ENCODE results near the gene CTSO. TPM values are rescaled to one million over a fixed set of nuclear protein-coding genes. Genes with fewer than 3 reads are reported as not detected.

CTSO gene
- total RNA-seq, 2 experiments from 2014 or later = 3.7 to 3.8 TPM

DNA sequence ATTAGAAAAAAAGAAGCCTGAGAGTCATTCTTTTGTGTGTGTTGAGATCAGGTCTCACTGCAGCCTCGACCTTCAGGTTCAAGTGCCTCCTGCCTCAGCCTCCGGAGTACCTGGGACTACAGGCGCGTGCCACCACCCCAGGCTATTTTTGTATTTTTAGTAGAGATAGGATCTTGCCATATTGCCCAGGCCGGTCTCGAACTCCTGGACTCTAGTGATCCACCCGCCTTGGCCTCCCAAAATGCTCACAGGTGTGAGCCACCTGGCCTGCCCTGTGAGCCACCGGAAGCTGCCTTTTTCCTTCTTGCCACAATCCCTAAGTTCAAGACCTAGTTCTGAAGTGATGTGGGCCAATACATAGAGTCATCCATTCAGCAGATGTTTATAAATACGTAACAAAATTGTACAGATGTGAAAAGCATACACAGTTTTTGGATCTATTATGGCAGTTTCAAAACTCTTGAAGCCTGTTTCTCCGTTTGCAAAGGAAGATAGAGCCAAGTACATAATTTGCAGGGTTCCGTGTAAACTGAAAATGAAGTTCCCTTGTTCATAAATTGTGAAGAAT, 536 bp upstream of the CTSO start:
- Histone ChIP-seq H3K9me3 (ENCODE audit: control insufficient read depth in 1 of 2, insufficient read depth in 1 of 2, low read length in 2 of 2) (no peaks in the 10 kb centered on the region), H3K27me3 (ENCODE audit: control insufficient read depth in 1 of 2, insufficient read depth in 2 of 2, low read length in 2 of 2) (no peaks in the 10 kb centered on the region), H3K4me1 (ENCODE audit: insufficient read depth, low read length) (peaks cover 9% of the 10 kb centered on the region), H3K4me3 (ENCODE audit: low read length) (peak overlapping the region; percentile 83), H3K27ac (ENCODE audit: low read depth in 1 of 2, low read length in 2 of 2) (peak overlapping the region; percentile 79 to 90), H3K36me3 (ENCODE audit: insufficient read depth, low read length) (no peaks in the 10 kb centered on the region)
- intact Hi-C loops (cut with DNase I, micrococcal nuclease) = loop anchor here (5.0 to 10.0 kb wide), 5 partner anchors 139 to 1402 kb away; partner anchors contain the start of genes MAP9 (in 1 of the 2) and PLRG1 (in 1 of the 2)
- peaks cover 17% of the 10 kb centered on the region for H3K27me3 Mint-ChIP-seq
- peaks cover 4% of the 10 kb centered on the region for H3K36me3 Mint-ChIP-seq (ENCODE audit: low read depth)
- no peaks in the 10 kb centered on the region for H3K9me3 Mint-ChIP-seq
- peak overlapping the region; percentile 97 for H3K4me3 Mint-ChIP-seq
- ATAC-seq (ENCODE audit: poor library complexity) = no peak
- ChIA-PET CTCF (no interaction called here), POLR2A (interaction anchor here (0.6 to 3.1 kb wide), 6 partner anchors 9 to 1404 kb away, joined by 3 to 16 read pairs (median 4); partner anchors contain the start of gene PLRG1)
- peak in 1 of 14 experiments; percentile 33 for DNase-seq
- peak overlapping the region; percentile 96 for H3K27ac Mint-ChIP-seq
- TF ChIP-seq, protein P1, sequence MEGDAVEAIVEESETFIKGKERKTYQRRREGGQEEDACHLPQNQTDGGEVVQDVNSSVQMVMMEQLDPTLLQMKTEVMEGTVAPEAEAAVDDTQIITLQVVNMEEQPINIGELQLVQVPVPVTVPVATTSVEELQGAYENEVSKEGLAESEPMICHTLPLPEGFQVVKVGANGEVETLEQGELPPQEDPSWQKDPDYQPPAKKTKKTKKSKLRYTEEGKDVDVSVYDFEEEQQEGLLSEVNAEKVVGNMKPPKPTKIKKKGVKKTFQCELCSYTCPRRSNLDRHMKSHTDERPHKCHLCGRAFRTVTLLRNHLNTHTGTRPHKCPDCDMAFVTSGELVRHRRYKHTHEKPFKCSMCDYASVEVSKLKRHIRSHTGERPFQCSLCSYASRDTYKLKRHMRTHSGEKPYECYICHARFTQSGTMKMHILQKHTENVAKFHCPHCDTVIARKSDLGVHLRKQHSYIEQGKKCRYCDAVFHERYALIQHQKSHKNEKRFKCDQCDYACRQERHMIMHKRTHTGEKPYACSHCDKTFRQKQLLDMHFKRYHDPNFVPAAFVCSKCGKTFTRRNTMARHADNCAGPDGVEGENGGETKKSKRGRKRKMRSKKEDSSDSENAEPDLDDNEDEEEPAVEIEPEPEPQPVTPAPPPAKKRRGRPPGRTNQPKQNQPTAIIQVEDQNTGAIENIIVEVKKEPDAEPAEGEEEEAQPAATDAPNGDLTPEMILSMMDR (IDR thresholded peaks at IDR 0.05) = no peak
- H3K4me1 Mint-ChIP-seq (ENCODE audit: low read depth) = peaks cover 31% of the 10 kb centered on the region

GRCh38 chr4:155952501-155952901, 1.2 kb downstream of the CTSO start:
- H3K4me1 Mint-ChIP-seq (ENCODE audit: low read depth) = peaks cover 43% of the 10 kb centered on the region
- Histone ChIP-seq H3K27ac (ENCODE audit: low read depth in 1 of 2, low read length in 2 of 2) (no peak overlapping the region), H3K36me3 (ENCODE audit: insufficient read depth, low read length) (no peaks in the 10 kb centered on the region), H3K4me3 (ENCODE audit: low read length) (peak overlapping the region; percentile 83), H3K27me3 (ENCODE audit: control insufficient read depth in 1 of 2, insufficient read depth in 2 of 2, low read length in 2 of 2) (no peaks in the 10 kb centered on the region), H3K9me3 (ENCODE audit: control insufficient read depth in 1 of 2, insufficient read depth in 1 of 2, low read length in 2 of 2) (no peaks in the 10 kb centered on the region), H3K4me1 (ENCODE audit: insufficient read depth, low read length) (peaks cover 9% of the 10 kb centered on the region)
- H3K27me3 Mint-ChIP-seq = peaks cover 2% of the 10 kb centered on the region
- H3K27ac Mint-ChIP-seq = peak overlapping the region; percentile 35
- TF ChIP-seq, protein P1 (IDR thresholded peaks at IDR 0.05) = no peak
- ChIA-PET POLR2A (interaction anchor here (1.2 to 3.1 kb wide), 3 partner anchors 8 to 1403 kb away, joined by 5 to 16 read pairs (median 10); partner anchors contain the start of gene PLRG1), CTCF (interaction anchor here (1.4 to 1.5 kb wide), 2 partner anchors 9 to 50 kb away, joined by 3 to 6 read pairs; no protein-coding TSS in a partner anchor)
- H3K4me3 Mint-ChIP-seq = peak overlapping the region; percentile 55
- H3K9me3 Mint-ChIP-seq = no peaks in the 10 kb centered on the region
- peaks cover 4% of the 10 kb centered on the region for H3K36me3 Mint-ChIP-seq (ENCODE audit: low read depth)
- DNase-seq (no peak), ATAC-seq (ENCODE audit: poor library complexity) (no peak)
- intact Hi-C loops (cut with DNase I, micrococcal nuclease) = loop anchor here (2.0 to 10.0 kb wide), 7 partner anchors 138 to 1400 kb away; partner anchors contain the start of genes MAP9 (in 1 of the 2) and PLRG1 (in 1 of the 2)

DNA sequence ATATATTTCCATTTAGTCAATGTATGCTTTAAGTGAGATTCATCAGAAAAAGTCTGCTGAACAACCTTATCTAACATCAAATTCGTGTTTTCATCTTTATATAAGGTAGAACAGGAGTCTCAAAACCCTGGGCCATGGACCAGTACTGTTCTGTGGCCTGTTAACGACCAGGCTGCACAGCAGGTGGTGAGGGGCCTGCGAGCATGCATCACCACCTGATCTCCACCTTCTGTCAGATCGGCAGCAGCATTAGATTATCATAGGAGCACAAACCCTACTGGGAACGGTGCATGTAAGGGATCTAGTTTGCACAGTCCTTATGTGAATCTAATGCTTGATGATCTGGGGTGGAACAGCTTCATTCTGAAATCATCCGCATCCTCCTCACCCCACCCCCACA, 3.2 kb downstream of the CTSO start:
- Mint-ChIP-seq H3K4me3 (no peak overlapping the region), H3K9me3 (no peaks in the 10 kb centered on the region), H3K4me1 (ENCODE audit: low read depth) (peaks cover 43% of the 10 kb centered on the region), H3K27ac (no peak overlapping the region), H3K27me3 (no peaks in the 10 kb centered on the region), H3K36me3 (ENCODE audit: low read depth) (peaks cover 4% of the 10 kb centered on the region)
- TF ChIP-seq, protein P1 (IDR thresholded peaks at IDR 0.05) = no peak
- CTCF ChIA-PET = no interaction called here
- no peak overlapping the region for H3K27ac ChIP-seq (ENCODE audit: low read depth in 1 of 2, low read length in 2 of 2)
- DNase-seq = no peak
- H3K9me3 ChIP-seq (ENCODE audit: control insufficient read depth in 1 of 2, insufficient read depth in 1 of 2, low read length in 2 of 2) = no peaks in the 10 kb centered on the region
- no peaks in the 10 kb centered on the region for H3K27me3 ChIP-seq (ENCODE audit: control insufficient read depth in 1 of 2, insufficient read depth in 2 of 2, low read length in 2 of 2)
- peaks cover 9% of the 10 kb centered on the region for H3K4me1 ChIP-seq (ENCODE audit: insufficient read depth, low read length)
- no peak overlapping the region for H3K4me3 ChIP-seq (ENCODE audit: low read length)
- H3K36me3 ChIP-seq (ENCODE audit: insufficient read depth, low read length) = no peaks in the 10 kb centered on the region
- intact Hi-C loops (cut with DNase I, micrococcal nuclease) = loop anchor here (5.0 to 10.0 kb wide), 5 partner anchors 136 to 1398 kb away; partner anchors contain the start of genes MAP9 (in 1 of the 2) and PLRG1 (in 1 of the 2)
- ATAC-seq (ENCODE audit: poor library complexity) = no peak
- POLR2A ChIA-PET = no interaction called here
